Measurements from ENCODE around the gene POLR3K.
"Not testable (repeated sequence)": the region's sequence is repeated elsewhere in the genome, so short reads cannot be mapped to it uniquely, and the experiment has no call there.

The POLR3K gene

DNA sequence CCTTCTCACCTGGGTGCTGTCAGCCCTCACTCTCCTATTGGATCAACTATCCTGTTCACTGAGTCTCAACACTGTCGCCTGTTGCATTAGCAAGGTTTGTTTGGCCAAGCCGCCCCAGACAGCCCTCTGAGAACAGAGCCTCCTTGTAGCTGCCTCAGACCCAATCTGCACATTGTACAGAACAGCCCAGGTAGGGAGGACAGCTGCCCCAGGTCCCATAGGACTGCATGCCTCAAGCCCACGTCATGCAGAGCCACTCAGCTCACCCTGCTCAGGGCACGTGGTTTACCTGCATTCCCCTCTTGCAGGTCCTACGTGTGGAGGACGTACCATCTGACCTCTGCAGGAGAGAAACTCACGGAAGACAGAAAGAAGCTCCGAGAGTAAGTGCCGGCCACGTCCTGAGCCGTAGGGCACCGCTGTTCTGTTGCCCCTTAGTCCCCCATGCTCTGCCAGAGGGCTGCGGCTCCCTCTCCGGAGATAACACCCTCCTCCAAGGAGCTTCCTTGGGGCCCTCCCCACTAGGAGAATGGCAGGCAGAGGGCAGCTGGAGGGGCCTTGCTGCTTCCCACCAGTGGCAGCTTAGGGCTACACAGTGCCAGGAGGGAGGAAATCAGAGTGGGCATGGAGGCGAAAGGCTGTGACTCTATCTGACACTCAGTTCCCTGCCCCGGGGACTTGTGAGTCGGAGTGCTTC lies 3.0 kb upstream of the POLR3K start:
- no peaks in the 10 kb centered on the region for H3K9me3 ChIP-seq (ENCODE audit: control insufficient read depth in 2 of 2, low read length in 2 of 2)
- no peak overlapping the region for H3K4me3 ChIP-seq (ENCODE audit: low read length in 2 of 2)
- H3K9ac ChIP-seq (ENCODE audit: low read length in 2 of 2): no peak overlapping the region
- peaks cover 30 to 50% of the 10 kb centered on the region in 2 donors for H3K36me3 ChIP-seq (ENCODE audit: control insufficient read depth in 2 of 2, insufficient read depth in 2 of 2, low read length in 2 of 2)
- peaks cover 15% of the 10 kb centered on the region for H3K4me1 ChIP-seq (ENCODE audit: control insufficient read depth, insufficient read depth, low read length)
- no peak overlapping the region for H3K27ac ChIP-seq (ENCODE audit: low read length)
- H3K27me3 ChIP-seq (ENCODE audit: control insufficient read depth in 1 of 2, insufficient read depth in 2 of 2, low read length in 2 of 2): no peaks in the 10 kb centered on the region

DNA sequence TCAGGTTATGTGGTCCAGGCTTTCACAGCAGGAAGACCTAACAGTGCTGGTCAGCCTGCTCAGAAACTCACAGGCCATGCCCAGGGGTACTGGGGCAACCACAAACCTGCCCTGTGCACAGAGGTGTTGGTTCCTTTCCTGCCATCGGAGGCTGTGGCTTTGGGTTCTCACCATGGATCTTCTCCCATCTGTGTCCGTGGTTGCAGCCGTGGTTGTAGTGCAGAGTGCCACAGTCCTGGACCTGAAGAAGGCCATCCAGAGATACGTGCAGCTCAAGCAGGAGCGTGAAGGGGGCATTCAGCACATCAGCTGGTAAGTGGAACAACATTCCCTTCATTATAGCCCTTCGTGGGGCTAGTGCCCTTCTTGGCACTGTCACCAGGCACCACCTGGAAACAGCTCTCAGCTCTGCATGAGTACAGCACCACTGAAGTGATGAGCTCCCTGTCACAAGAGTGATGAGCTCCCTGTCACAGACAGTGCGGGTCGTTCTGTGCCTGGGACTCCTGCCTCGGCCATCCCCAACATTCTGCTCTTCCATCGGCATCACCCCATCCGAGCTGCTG lies 2.2 kb upstream of the POLR3K start:
- H3K4me1 ChIP-seq (ENCODE audit: control insufficient read depth, insufficient read depth, low read length): peaks cover 15% of the 10 kb centered on the region
- H3K27me3 ChIP-seq (ENCODE audit: control insufficient read depth in 1 of 2, insufficient read depth in 2 of 2, low read length in 2 of 2): no peaks in the 10 kb centered on the region
- H3K9ac ChIP-seq (ENCODE audit: low read length in 2 of 2): no peak overlapping the region
- no peak overlapping the region for H3K4me3 ChIP-seq (ENCODE audit: low read length in 2 of 2)
- H3K9me3 ChIP-seq (ENCODE audit: control insufficient read depth in 2 of 2, low read length in 2 of 2): no peaks in the 10 kb centered on the region
- H3K36me3 ChIP-seq (ENCODE audit: control insufficient read depth in 2 of 2, insufficient read depth in 2 of 2, low read length in 2 of 2): peaks cover 27 to 45% of the 10 kb centered on the region in 2 donors
- no peak overlapping the region for H3K27ac ChIP-seq (ENCODE audit: low read length)

- H3K27ac ChIP-seq (ENCODE audit: low read length): no peak overlapping the region
Observed at GRCh38 chr16:54237-54581, 801 bp upstream of the POLR3K start.

DNA sequence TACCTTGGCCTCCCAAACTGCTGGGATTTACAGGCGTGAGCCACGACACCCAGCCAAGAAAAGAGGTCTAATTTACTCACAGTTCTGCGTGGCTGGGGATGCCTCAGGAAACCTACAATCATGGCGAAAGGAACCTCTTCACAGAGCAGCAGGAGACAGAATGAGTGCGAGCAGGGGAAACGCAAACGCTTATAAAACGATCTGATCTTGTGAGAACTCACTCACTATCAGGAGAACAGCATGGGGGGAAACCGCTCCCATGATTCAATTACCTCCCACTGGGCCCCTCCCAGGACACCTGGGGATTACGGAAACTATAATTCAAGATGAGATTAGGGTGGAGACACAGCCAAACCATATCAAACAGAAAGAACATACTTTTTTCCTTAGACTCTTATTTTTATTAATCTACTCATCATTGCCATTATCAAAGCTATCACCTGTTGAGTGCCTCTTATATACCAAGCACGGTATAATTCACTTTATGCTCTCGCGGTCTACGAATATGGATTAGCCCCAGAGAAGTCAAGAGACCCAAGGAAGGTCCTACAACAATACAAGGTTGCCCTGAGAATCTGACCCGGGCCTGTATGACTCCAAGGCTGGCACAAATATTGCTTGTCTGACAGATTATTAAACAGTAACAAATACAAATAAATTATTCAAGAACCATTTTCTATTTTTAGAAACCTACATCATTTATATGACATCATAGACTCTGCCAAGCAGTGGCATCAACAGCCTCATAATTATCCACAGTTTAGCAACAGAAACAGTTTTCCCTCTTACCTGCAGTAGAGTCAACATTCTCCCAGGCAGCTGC lies 2.4 kb downstream of the POLR3K start:
- Histone ChIP-seq H3K27ac (ENCODE audit: low read length) (no peak overlapping the region), H3K9me3 (ENCODE audit: control insufficient read depth in 2 of 2, low read length in 2 of 2) (no peaks in the 10 kb centered on the region), H3K4me3 (ENCODE audit: low read length in 2 of 2) (no peak overlapping the region), H3K4me1 (ENCODE audit: control insufficient read depth, insufficient read depth, low read length) (peaks cover 12% of the 10 kb centered on the region), H3K27me3 (ENCODE audit: control insufficient read depth in 1 of 2, insufficient read depth in 2 of 2, low read length in 2 of 2) (no peaks in the 10 kb centered on the region), H3K9ac (ENCODE audit: low read length in 2 of 2) (no peak overlapping the region), H3K36me3 (ENCODE audit: control insufficient read depth in 2 of 2, insufficient read depth in 2 of 2, low read length in 2 of 2) (peaks cover 8 to 12% of the 10 kb centered on the region in 2 donors)

More at GRCh38 chr16:54237-54581, 801 bp upstream of the POLR3K start:
- Histone ChIP-seq H3K9me3 (ENCODE audit: control insufficient read depth in 2 of 2, low read length in 2 of 2) (no peaks in the 10 kb centered on the region), H3K4me1 (ENCODE audit: control insufficient read depth, insufficient read depth, low read length) (peaks cover 15% of the 10 kb centered on the region), H3K36me3 (ENCODE audit: control insufficient read depth in 2 of 2, insufficient read depth in 2 of 2, low read length in 2 of 2) (peaks cover 19 to 31% of the 10 kb centered on the region in 2 donors), H3K4me3 (ENCODE audit: low read length in 2 of 2) (peak overlapping the region; percentile 62 to 91), H3K27me3 (ENCODE audit: control insufficient read depth in 1 of 2, insufficient read depth in 2 of 2, low read length in 2 of 2) (no peaks in the 10 kb centered on the region), H3K9ac (ENCODE audit: low read length in 2 of 2) (peak overlapping the region; percentile 76)

GRCh38 chr16:47234-47633 lies 6.2 kb downstream of the POLR3K start:
- no peak overlapping the region for H3K27ac ChIP-seq (ENCODE audit: low read length)
- H3K9ac ChIP-seq (ENCODE audit: low read length in 2 of 2): no peak overlapping the region
- H3K9me3 ChIP-seq (ENCODE audit: control insufficient read depth in 2 of 2, low read length in 2 of 2): no peaks in the 10 kb centered on the region
- H3K4me1 ChIP-seq (ENCODE audit: control insufficient read depth, insufficient read depth, low read length): no peaks in the 10 kb centered on the region
- H3K36me3 ChIP-seq (ENCODE audit: control insufficient read depth in 2 of 2, insufficient read depth in 2 of 2, low read length in 2 of 2): peaks cover 13 to 21% of the 10 kb centered on the region in 2 donors
- no peak overlapping the region for H3K4me3 ChIP-seq (ENCODE audit: low read length in 2 of 2)
- no peaks in the 10 kb centered on the region for H3K27me3 ChIP-seq (ENCODE audit: control insufficient read depth in 1 of 2, insufficient read depth in 2 of 2, low read length in 2 of 2)

- H3K27me3 ChIP-seq (ENCODE audit: control insufficient read depth in 1 of 2, insufficient read depth in 2 of 2, low read length in 2 of 2); H3K27ac ChIP-seq (ENCODE audit: low read length); H3K4me3 ChIP-seq (ENCODE audit: low read length in 2 of 2); H3K9ac ChIP-seq (ENCODE audit: low read length in 2 of 2); H3K4me1 ChIP-seq (ENCODE audit: control insufficient read depth, insufficient read depth, low read length); H3K9me3 ChIP-seq (ENCODE audit: control insufficient read depth in 2 of 2, low read length in 2 of 2): not testable (repeated sequence)
- H3K36me3 ChIP-seq (ENCODE audit: control insufficient read depth in 2 of 2, insufficient read depth in 2 of 2, low read length in 2 of 2): peaks cover 13 to 21% of the 10 kb centered on the region in 2 donors
Observed at GRCh38 chr16:46510-46909, 6.9 kb downstream of the POLR3K start.

GRCh38 chr16:45454-45853 lies 8.0 kb downstream of the POLR3K start:
- Histone ChIP-seq H3K27ac (ENCODE audit: low read length) (no peak overlapping the region), H3K4me1 (ENCODE audit: control insufficient read depth, insufficient read depth, low read length) (no peaks in the 10 kb centered on the region), H3K27me3 (ENCODE audit: control insufficient read depth in 1 of 2, insufficient read depth in 2 of 2, low read length in 2 of 2) (no peaks in the 10 kb centered on the region), H3K9ac (ENCODE audit: low read length in 2 of 2) (no peak overlapping the region), H3K4me3 (ENCODE audit: low read length in 2 of 2) (no peak overlapping the region), H3K36me3 (ENCODE audit: control insufficient read depth in 2 of 2, insufficient read depth in 2 of 2, low read length in 2 of 2) (peaks cover 13 to 21% of the 10 kb centered on the region in 2 donors), H3K9me3 (ENCODE audit: control insufficient read depth in 2 of 2, low read length in 2 of 2) (no peaks in the 10 kb centered on the region)

DNA sequence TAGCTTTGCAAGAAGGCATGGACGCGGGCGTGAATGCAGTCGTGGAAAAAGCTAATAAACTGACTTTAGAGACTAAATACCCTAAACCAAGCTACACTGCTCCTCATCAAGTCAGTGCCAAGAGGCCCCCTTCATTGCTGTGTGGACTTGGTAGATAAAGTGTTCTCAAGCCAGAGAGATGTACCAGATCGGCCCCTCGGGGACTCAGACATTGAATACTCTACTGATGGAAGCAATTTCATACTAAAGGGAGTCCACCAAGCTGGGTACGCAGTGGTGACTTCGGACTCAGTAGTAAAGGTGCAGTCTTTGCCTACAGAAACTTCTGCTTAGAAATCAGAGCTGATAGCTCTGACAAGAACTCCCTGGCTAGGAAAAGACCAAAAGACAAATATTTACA lies 8.8 kb downstream of the POLR3K start:
- Histone ChIP-seq H3K27me3 (ENCODE audit: control insufficient read depth in 1 of 2, insufficient read depth in 2 of 2, low read length in 2 of 2) (no peaks in the 10 kb centered on the region), H3K36me3 (ENCODE audit: control insufficient read depth in 2 of 2, insufficient read depth in 2 of 2, low read length in 2 of 2) (peaks cover 13 to 21% of the 10 kb centered on the region in 2 donors), H3K9ac (ENCODE audit: low read length in 2 of 2) (no peak overlapping the region), H3K9me3 (ENCODE audit: control insufficient read depth in 2 of 2, low read length in 2 of 2) (no peaks in the 10 kb centered on the region), H3K4me3 (ENCODE audit: low read length in 2 of 2) (no peak overlapping the region), H3K4me1 (ENCODE audit: control insufficient read depth, insufficient read depth, low read length) (no peaks in the 10 kb centered on the region), H3K27ac (ENCODE audit: low read length) (no peak overlapping the region)

DNA sequence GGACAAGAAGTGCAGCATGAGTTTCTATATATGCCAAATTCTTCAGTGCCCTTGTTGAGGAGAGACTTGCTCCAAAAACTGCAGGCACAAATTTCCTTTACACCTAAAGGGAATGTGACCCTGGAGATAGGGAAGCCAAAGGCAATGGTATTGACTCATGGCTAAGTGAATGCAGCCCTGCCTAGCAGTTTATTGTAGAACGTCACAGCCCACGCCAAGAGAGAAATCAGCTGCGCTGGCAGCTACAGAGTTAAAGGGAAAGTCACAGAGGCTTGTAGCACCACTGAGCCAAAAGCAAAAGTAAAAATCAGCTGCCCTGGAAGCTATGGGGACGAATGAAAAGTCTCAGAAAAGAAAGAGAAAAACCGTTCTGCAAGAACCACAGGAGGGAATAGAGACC lies 10.1 kb downstream of the POLR3K start:
- Histone ChIP-seq H3K9me3 (ENCODE audit: control insufficient read depth in 2 of 2, low read length in 2 of 2) (no peaks in the 10 kb centered on the region), H3K36me3 (ENCODE audit: control insufficient read depth in 2 of 2, insufficient read depth in 2 of 2, low read length in 2 of 2) (peaks cover 13 to 21% of the 10 kb centered on the region in 2 donors), H3K27ac (ENCODE audit: low read length) (no peak overlapping the region), H3K27me3 (ENCODE audit: control insufficient read depth in 1 of 2, insufficient read depth in 2 of 2, low read length in 2 of 2) (no peaks in the 10 kb centered on the region), H3K4me1 (ENCODE audit: control insufficient read depth, insufficient read depth, low read length) (no peaks in the 10 kb centered on the region), H3K9ac (ENCODE audit: low read length in 2 of 2) (no peak overlapping the region), H3K4me3 (ENCODE audit: low read length in 2 of 2) (no peak overlapping the region)

GRCh38 chr16:42691-43090 lies 10.7 kb downstream of the POLR3K start:
- Histone ChIP-seq H3K4me3 (ENCODE audit: low read length in 2 of 2) (no peak overlapping the region), H3K9me3 (ENCODE audit: control insufficient read depth in 2 of 2, low read length in 2 of 2) (no peaks in the 10 kb centered on the region), H3K9ac (ENCODE audit: low read length in 2 of 2) (no peak overlapping the region), H3K27me3 (ENCODE audit: control insufficient read depth in 1 of 2, insufficient read depth in 2 of 2, low read length in 2 of 2) (no peaks in the 10 kb centered on the region), H3K36me3 (ENCODE audit: control insufficient read depth in 2 of 2, insufficient read depth in 2 of 2, low read length in 2 of 2) (peaks cover 11 to 19% of the 10 kb centered on the region in 2 donors), H3K4me1 (ENCODE audit: control insufficient read depth, insufficient read depth, low read length) (no peaks in the 10 kb centered on the region), H3K27ac (ENCODE audit: low read length) (no peak overlapping the region)

DNA sequence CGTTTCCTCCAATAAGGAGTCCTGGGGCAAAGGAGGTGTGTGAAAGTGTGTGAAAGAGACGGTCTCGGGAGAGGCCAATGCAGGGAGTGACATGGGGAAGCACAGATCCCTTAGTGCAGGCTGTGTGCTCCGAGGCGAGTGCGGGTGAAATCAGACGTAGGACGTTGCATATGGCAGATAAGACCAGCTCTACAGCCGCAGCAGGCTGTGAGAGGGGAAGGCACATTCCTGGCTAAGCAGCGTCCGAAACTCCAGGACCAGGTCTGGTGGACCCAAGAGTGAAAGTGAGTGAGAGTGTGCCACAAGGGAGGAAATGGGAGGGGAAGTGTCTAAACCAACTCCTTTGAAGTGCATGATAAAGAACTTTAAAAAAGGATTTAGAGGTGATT lies 11.3 kb downstream of the POLR3K start:
- H3K27ac ChIP-seq (ENCODE audit: low read length): no peak overlapping the region
- no peak overlapping the region for H3K4me3 ChIP-seq (ENCODE audit: low read length in 2 of 2)

More for the DNA sequence above, 11.3 kb downstream of the POLR3K start:
- Histone ChIP-seq H3K36me3 (ENCODE audit: control insufficient read depth in 2 of 2, insufficient read depth in 2 of 2, low read length in 2 of 2) (peaks cover 7 to 16% of the 10 kb centered on the region in 2 donors), H3K4me1 (ENCODE audit: control insufficient read depth, insufficient read depth, low read length) (no peaks in the 10 kb centered on the region), H3K27me3 (ENCODE audit: control insufficient read depth in 1 of 2, insufficient read depth in 2 of 2, low read length in 2 of 2) (no peaks in the 10 kb centered on the region), H3K9ac (ENCODE audit: low read length in 2 of 2) (no peak overlapping the region), H3K9me3 (ENCODE audit: control insufficient read depth in 2 of 2, low read length in 2 of 2) (no peaks in the 10 kb centered on the region)
